K562 (cell line): Measurements from ENCODE around the gene CELSR2. TPM values are rescaled to one million over a fixed set of nuclear protein-coding genes. Genes with fewer than 3 reads are reported as not detected.
A peak's percentile ranks its signal among the peaks of the same experiment; 100 is the strongest.

Experiments
- ARNT ChIP-seq, 2 experiments: fragments of 450-650 bp; IDR thresholded peaks; 2 replicates each; pipeline ENCODE4 v1.6.1; 2016; ENCODE audit warnings: mild to moderate bottlenecking in 1 of 2
- CBX3 ChIP-seq, 2 experiments: IDR thresholded peaks; 1 replicate in 1 of 2; 2 replicates in 1 of 2; pipeline ENCODE4 v1.6.1; 2012; ENCODE audit warnings: inconsistent platforms in 2 of 2, low read length in 2 of 2, borderline replicate concordance in 1 of 2, control low read depth in 1 of 2
- CEBPG ChIP-seq, 3 experiments: fragments of 200-800 bp in 1 of 3; sonication (Bioruptor generic) in 1 of 3; sonication (generic) in 1 of 3; formaldehyde crosslinking in 1 of 3; IDR thresholded peaks in 2 of 3; conservative IDR thresholded peaks in 1 of 3; 2 replicates each; pipeline versions ENCODE4 v1.6.1 to v1.8.0; 2016 to 2022; ENCODE audit warnings: missing compliant biosample characterization in 2 of 3, missing genetic modification characterization in 2 of 3, mild to moderate bottlenecking in 1 of 3, missing genetic modification reagents in 1 of 3
- COPS2 ChIP-seq: fragments of 450-650 bp; conservative IDR thresholded peaks from 2 replicates; pipeline ENCODE4 v1.6.1; 2016; ENCODE audit warnings: mild to moderate bottlenecking, moderate library complexity
- DACH1 ChIP-seq: fragments of 450-650 bp; IDR thresholded peaks from 2 replicates; pipeline ENCODE4 v1.6.1; 2018; ENCODE audit not compliant: partially characterized antibody
- JUND ChIP-seq, 2 experiments: IDR thresholded peaks; 2 replicates in 1 of 2; 3 replicates in 1 of 2; pipeline ENCODE4 v1.6.1; 2011; ENCODE audit warnings: borderline replicate concordance in 2 of 2, low read depth in 2 of 2, low read length in 2 of 2, improper control_type of control experiment in 1 of 2, missing biosample characterization in 1 of 2, missing genetic modification characterization in 1 of 2, missing genetic modification reagents in 1 of 2
- L3MBTL2 ChIP-seq: fragments of 450-650 bp; IDR thresholded peaks from 2 replicates; pipeline ENCODE4 v1.6.1; 2016; ENCODE audit warnings: mild to moderate bottlenecking, moderate library complexity
- NFATC3 ChIP-seq: fragments of 450-650 bp; IDR thresholded peaks from 2 replicates; pipeline ENCODE4 v1.6.1; 2017; ENCODE audit warnings: mild to moderate bottlenecking
- POU5F1 ChIP-seq: fragments of 150-350 bp; IDR thresholded peaks from 2 replicates; pipeline ENCODE4 v1.6.1; 2014; ENCODE audit warnings: borderline replicate concordance, low read length, low read depth, mild to moderate bottlenecking; ENCODE audit not compliant: partially characterized antibody
- RUNX1 ChIP-seq: sonication (generic); IDR thresholded peaks from 2 replicates; pipeline ENCODE4 v1.6.1; 2016; ENCODE audit warnings: antibody characterized with exemption, low read depth
- ZBTB49 ChIP-seq: sonication (generic); formaldehyde crosslinking; IDR thresholded peaks from 2 replicates; pipeline ENCODE4 v1.8.0; 2022; ENCODE audit warnings: missing genetic modification reagents, mild to moderate bottlenecking, borderline replicate concordance
- ZHX1 ChIP-seq: fragments of 150-350 bp; conservative IDR thresholded peaks from 2 replicates; pipeline ENCODE4 v1.6.1; 2014; ENCODE audit warnings: low read length
- ZNF143 ChIP-seq: sonication (generic); formaldehyde crosslinking; IDR thresholded peaks from 2 replicates; pipeline ENCODE4 v1.9.0; 2022; ENCODE audit warnings: mild to moderate bottlenecking, missing genetic modification reagents
- ZNF263 ChIP-seq: sonication (generic); formaldehyde crosslinking; IDR thresholded peaks from 2 replicates; pipeline ENCODE4 v1.8.0; 2022; ENCODE audit warnings: mild to moderate bottlenecking, missing genetic modification reagents, borderline replicate concordance
- polyA plus RNA-seq, 8 experiments: library from polyadenylated mRNA; depleted of rRNA in 4 of 8; stranded (reverse) in 5 of 8; unstranded in 3 of 8; fragments of >200 nt; fragmentation: Nextera tagmentation in 2 of 8; fragmentation: Illumina TruSeq in 1 of 8; extraction: Ambion mirVana in 2 of 8; extraction: Trizol in 1 of 8; gene quantifications; 2 replicates each; pipeline versions ENCODE4 v1.2.1 to v1.2.3, GENCODE V29; 2011 to 2014; ENCODE audit warnings: inconsistent platforms in 1 of 8, missing spikeins in 1 of 8
- total RNA-seq, 7 experiments: library from RNA; depleted of rRNA in 6 of 7; stranded (reverse); fragments of >200 nt in 6 of 7; fragmentation: Illumina TruSeq in 2 of 7; extraction: Trizol in 2 of 7; gene quantifications; 2 replicates each; pipeline versions ENCODE4 v1.2.1 to v1.2.3, GENCODE V29; 2011 to 2021; ENCODE audit warnings: low replicate concordance in 1 of 7
- TF ChIP-seq, protein P1 (sequence below), 2 experiments: IDR thresholded peaks in 1 of 2; conservative IDR thresholded peaks in 1 of 2; 2 replicates each; pipeline ENCODE4 v1.6.1; 2016; ENCODE audit warnings: low read depth in 2 of 2, mild to moderate bottlenecking in 1 of 2, missing compliant biosample characterization in 1 of 2, missing genetic modification characterization in 1 of 2, moderate library complexity in 1 of 2

Gene CELSR2
- total and polyA plus RNA-seq, 9 of the 15 experiments (the other 6 are each of a cell fraction or from before 2014, with no cell fraction given): 0.31 to 21.9 (median 4.2) TPM

DNA sequence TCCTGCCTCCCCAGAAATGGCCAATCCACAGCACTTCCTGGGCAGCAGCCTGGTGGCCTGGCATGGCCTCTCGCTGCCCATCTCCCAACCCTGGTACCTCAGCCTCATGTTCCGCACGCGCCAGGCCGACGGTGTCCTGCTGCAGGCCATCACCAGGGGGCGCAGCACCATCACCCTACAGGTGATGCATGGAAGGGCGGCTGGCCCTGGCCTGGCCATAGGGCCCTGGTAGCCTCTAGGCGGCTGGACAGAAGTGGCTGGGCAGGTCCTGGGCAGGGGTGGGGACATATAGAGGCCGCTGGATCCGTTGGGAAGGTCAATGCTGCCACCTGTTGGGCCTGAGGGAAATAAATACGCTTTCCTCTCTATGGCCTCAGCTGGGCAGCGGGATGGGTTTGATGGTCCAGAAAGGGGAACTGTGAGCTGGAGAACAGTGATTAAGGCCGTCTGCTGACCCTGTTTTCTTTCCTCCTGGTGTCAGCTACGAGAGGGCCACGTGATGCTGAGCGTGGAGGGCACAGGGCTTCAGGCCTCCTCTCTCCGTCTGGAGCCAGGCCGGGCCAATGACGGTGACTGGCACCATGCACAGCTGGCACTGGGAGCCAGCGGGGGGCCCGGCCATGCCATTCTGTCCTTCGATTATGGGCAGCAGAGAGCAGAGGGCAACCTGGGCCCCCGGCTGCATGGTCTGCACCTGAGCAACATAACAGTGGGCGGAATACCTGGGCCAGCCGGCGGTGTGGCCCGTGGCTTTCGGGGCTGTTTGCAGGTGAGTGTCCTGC lies 14.4 kb downstream of the CELSR2 start (continued):
- TF ChIP-seq, protein P1, sequence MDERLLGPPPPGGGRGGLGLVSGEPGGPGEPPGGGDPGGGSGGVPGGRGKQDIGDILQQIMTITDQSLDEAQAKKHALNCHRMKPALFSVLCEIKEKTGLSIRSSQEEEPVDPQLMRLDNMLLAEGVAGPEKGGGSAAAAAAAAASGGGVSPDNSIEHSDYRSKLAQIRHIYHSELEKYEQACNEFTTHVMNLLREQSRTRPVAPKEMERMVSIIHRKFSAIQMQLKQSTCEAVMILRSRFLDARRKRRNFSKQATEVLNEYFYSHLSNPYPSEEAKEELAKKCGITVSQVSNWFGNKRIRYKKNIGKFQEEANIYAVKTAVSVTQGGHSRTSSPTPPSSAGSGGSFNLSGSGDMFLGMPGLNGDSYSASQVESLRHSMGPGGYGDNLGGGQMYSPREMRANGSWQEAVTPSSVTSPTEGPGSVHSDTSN (CRISPR knock-in tag; IDR thresholded peaks at IDR 0.05; ENCODE audit: low read depth): no peak
- TF ChIP-seq, protein P1 (tag; conservative IDR thresholded peaks at IDR 0.05; ENCODE audit: low read depth): 0 out of 2 replicates have a peak, but pooled peaks have one; percentile 5
- TF ChIP-seq NFATC3 (no peak), POU5F1 (peak; percentile 44), ZNF143 (CRISPR knock-in tag) (peak; percentile 41; the same call in 1 of the 2 replicates), CEBPG (CRISPR knock-in tag; IDR thresholded peaks at IDR 0.05) (peak; percentile 28; the same call in 1 of the 2 replicates), CEBPG (tag; conservative IDR thresholded peaks at IDR 0.05 in 1 of 2, IDR thresholded peaks at IDR 0.05 in 1 of 2) (no peak), ZNF263 (CRISPR knock-in tag) (peak; percentile 61; the same call in 1 of the 2 replicates), ZHX1 (0 out of 2 replicates have a peak, but pooled peaks have one; percentile 76), RUNX1 (0 out of 2 replicates have a peak, but pooled peaks have one; percentile 22), L3MBTL2 (peak; percentile 82), DACH1 (peak; percentile 72), ARNT (IDR thresholded peaks at IDR 0.05) (peak in 1 of 2 experiments; percentile 18; a peak in 1 of 4 replicates), COPS2 (no peak), JUND (IDR thresholded peaks at IDR 0.05; ENCODE audit: borderline replicate concordance, low read depth, low read length) (peak; percentile 74), JUND (tag; IDR thresholded peaks at IDR 0.05; ENCODE audit: borderline replicate concordance, low read depth, low read length) (peak; percentile 43; the same call in 1 of the 3 replicates), ZBTB49 (CRISPR knock-in tag) (0 out of 2 replicates have a peak, but pooled peaks have one; percentile 60), CBX3 (IDR thresholded peaks at IDR 0.05; ENCODE audit: borderline replicate concordance in 1 of 2, low read length in 2 of 2) (peak in 1 of 2 experiments; percentile 84; a peak in 2 of 3 replicates)
